Caco-2 (cell line): Measurements from ENCODE around the gene FGF1. TPM values are rescaled to one million over a fixed set of nuclear protein-coding genes. Genes with fewer than 3 reads are reported as not detected.

Source experiments
- BruUV-seq: library from RNA; stranded (reverse); fragments of 400-500 nt; replicated peaks from 2 replicates; lab custom pipeline; 2021; lab: Mats Ljungman, UMichigan
- CTCF ChIA-PET: fragments of 300-600 bp; sonication (Branson Sonifier 250); formaldehyde crosslinking; loops from one replicate; lab custom pipeline; 2022; ENCODE audit warnings: antibody characterized with exemption; lab: Charles Lee
- POLR2A ChIA-PET: fragments of 300-600 bp; sonication (Branson Sonifier 250); formaldehyde crosslinking; loops from one replicate; lab custom pipeline; 2022; ENCODE audit warnings: antibody characterized with exemption; lab: Charles Lee
- DNase-seq, 2 experiments: peaks; one replicate each; pipeline versions ENCODE4 v3.0.0 to v3.0.0-alpha.2; 2020 to 2022
- H3K27me3 ChIP-seq: replicated peaks from 2 replicates; pipeline ENCODE4 v1.6.0; 2011; ENCODE audit warnings: low read length; ENCODE audit not compliant: control insufficient read depth, insufficient read depth
- H3K36me3 ChIP-seq: 2 replicates; pipeline ENCODE4 v1.5.1; 2011; ENCODE audit warnings: low read length; ENCODE audit not compliant: control insufficient read depth, insufficient read depth
- H3K4me1 ChIP-seq: fragments of 250-450 bp; sonication (Bioruptor Pico); 2 replicates; pipeline ENCODE4 v1.5.1; 2020; ENCODE audit warnings: mild to moderate bottlenecking
- H3K4me3 ChIP-seq: 2 replicates; pipeline ENCODE4 v1.5.1; 2011; ENCODE audit warnings: low read depth, mild to moderate bottlenecking, control low read depth, low read length
- H3K9me3 ChIP-seq: fragments of 250-450 bp; sonication (Bioruptor Pico); 2 replicates; pipeline ENCODE4 v1.5.1; 2020; ENCODE audit warnings: mild to moderate bottlenecking, moderate library complexity
- H3K27ac Mint-ChIP-seq: one replicate; pipeline ENCODE4 v1.8.0; 2022; ENCODE audit warnings: mixed read lengths; ENCODE audit not compliant: unreplicated experiment
- H3K27me3 Mint-ChIP-seq: one replicate; pipeline ENCODE4 v1.8.0; 2022; ENCODE audit warnings: mixed read lengths; ENCODE audit not compliant: insufficient read depth, unreplicated experiment
- H3K36me3 Mint-ChIP-seq: one replicate; pipeline ENCODE4 v1.8.0; 2022; ENCODE audit warnings: mild to moderate bottlenecking, mixed read lengths; ENCODE audit not compliant: insufficient read depth, unreplicated experiment
- H3K4me1 Mint-ChIP-seq: one replicate; pipeline ENCODE4 v1.8.0; 2022; ENCODE audit warnings: low read depth, mixed read lengths; ENCODE audit not compliant: unreplicated experiment
- H3K4me3 Mint-ChIP-seq: one replicate; pipeline ENCODE4 v1.8.0; 2022; ENCODE audit warnings: mild to moderate bottlenecking, moderate library complexity, mixed read lengths; ENCODE audit not compliant: unreplicated experiment
- H3K9me3 Mint-ChIP-seq: one replicate; pipeline ENCODE4 v1.8.0; 2022; ENCODE audit warnings: mixed read lengths; ENCODE audit not compliant: unreplicated experiment
- intact Hi-C: fragments of 100-400 bp; cut with micrococcal nuclease; formaldehyde crosslinking; loops from one replicate; pipeline ENCODE4 v1.10.0; 2022; ENCODE audit not compliant: unreplicated experiment
- total RNA-seq: library from RNA; stranded (reverse); gene quantifications from 2 replicates; pipeline ENCODE4 v1.2.3, GENCODE V29; 2022
- TF ChIP-seq, protein P1 (sequence below), 2 experiments: fragments of 200-600 bp in 1 of 2; IDR thresholded peaks; 1 replicate in 1 of 2; 2 replicates in 1 of 2; pipeline versions ENCODE4 v1.5.1 to v1.8.0; 2011 to 2022; ENCODE audit warnings: antibody characterized with exemption in 1 of 2, control low read depth in 1 of 2, inconsistent platforms in 1 of 2, low read depth in 1 of 2, low read length in 1 of 2, mild to moderate bottlenecking in 1 of 2, moderate library complexity in 1 of 2; ENCODE audit not compliant: insufficient read depth in 1 of 2, severe bottlenecking in 1 of 2, unreplicated experiment in 1 of 2

FGF1 gene
- total RNA-seq, 1 experiment from 2014 or later, result not detected

- H3K27ac Mint-ChIP-seq, result no peak overlapping the region
- H3K36me3 Mint-ChIP-seq, result peaks cover 5% of the 10 kb centered on the region
- ChIA-PET POLR2A (no interaction called here), CTCF (interaction anchor here (0.5 kb wide), 1 partner anchor 721 kb away, joined by 3 read pairs; no protein-coding TSS in a partner anchor)
- TF ChIP-seq, protein P1, sequence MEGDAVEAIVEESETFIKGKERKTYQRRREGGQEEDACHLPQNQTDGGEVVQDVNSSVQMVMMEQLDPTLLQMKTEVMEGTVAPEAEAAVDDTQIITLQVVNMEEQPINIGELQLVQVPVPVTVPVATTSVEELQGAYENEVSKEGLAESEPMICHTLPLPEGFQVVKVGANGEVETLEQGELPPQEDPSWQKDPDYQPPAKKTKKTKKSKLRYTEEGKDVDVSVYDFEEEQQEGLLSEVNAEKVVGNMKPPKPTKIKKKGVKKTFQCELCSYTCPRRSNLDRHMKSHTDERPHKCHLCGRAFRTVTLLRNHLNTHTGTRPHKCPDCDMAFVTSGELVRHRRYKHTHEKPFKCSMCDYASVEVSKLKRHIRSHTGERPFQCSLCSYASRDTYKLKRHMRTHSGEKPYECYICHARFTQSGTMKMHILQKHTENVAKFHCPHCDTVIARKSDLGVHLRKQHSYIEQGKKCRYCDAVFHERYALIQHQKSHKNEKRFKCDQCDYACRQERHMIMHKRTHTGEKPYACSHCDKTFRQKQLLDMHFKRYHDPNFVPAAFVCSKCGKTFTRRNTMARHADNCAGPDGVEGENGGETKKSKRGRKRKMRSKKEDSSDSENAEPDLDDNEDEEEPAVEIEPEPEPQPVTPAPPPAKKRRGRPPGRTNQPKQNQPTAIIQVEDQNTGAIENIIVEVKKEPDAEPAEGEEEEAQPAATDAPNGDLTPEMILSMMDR (IDR thresholded peaks at IDR 0.05; ENCODE audit: insufficient read depth in 1 of 2, low read depth in 1 of 2, low read length in 1 of 2, severe bottlenecking in 1 of 2, unreplicated experiment in 1 of 2), result no peak
- Histone ChIP-seq H3K4me1 (peaks cover 12% of the 10 kb centered on the region), H3K27me3 (no peaks in the 10 kb centered on the region), H3K9me3 (no peaks in the 10 kb centered on the region), H3K4me3 (no peak overlapping the region), H3K36me3 (no peaks in the 10 kb centered on the region)
- BruUV-seq, result no TSS peak
- H3K27me3 Mint-ChIP-seq, result no peaks in the 10 kb centered on the region
- H3K4me3 Mint-ChIP-seq, result no peak overlapping the region
- DNase-seq, result no peak
- peaks cover 11% of the 10 kb centered on the region for H3K4me1 Mint-ChIP-seq
- no peaks in the 10 kb centered on the region for H3K9me3 Mint-ChIP-seq
- intact Hi-C loops, result no loop called here
Measured at GRCh38 chr5:142725231-142726187, 39.6 kb upstream of the FGF1 start.

DNA sequence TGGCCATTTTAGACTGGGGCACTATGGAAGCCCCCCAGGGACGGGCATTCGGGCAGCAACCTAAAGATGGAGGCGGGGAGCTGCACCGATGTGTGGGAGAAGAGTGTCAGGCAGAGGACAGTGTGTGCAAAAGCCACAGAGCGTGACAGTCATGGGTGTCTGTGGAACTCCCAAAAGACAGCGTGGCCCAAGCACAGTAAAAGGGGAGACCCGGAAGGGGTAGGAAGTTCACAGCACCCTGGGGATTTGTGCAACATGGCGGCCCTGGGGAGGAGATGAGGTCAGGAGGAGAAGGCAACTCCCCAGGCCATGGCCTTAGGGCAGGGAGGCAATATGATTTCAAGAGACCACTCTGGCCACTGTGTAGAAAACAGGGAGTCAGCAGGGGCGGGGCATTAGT lies 38.9 kb upstream of the FGF1 start:
- Mint-ChIP-seq H3K9me3 (no peaks in the 10 kb centered on the region), H3K36me3 (peaks cover 5% of the 10 kb centered on the region), H3K27ac (peak overlapping the region; percentile 18), H3K27me3 (no peaks in the 10 kb centered on the region), H3K4me1 (peaks cover 18% of the 10 kb centered on the region), H3K4me3 (no peak overlapping the region)
- Histone ChIP-seq H3K4me3 (no peak overlapping the region), H3K36me3 (no peaks in the 10 kb centered on the region), H3K4me1 (peaks cover 19% of the 10 kb centered on the region), H3K9me3 (no peaks in the 10 kb centered on the region), H3K27me3 (no peaks in the 10 kb centered on the region)
- POLR2A ChIA-PET, result no interaction called here
- TF ChIP-seq, protein P1 (IDR thresholded peaks at IDR 0.05; ENCODE audit: insufficient read depth in 1 of 2, low read depth in 1 of 2, low read length in 1 of 2, severe bottlenecking in 1 of 2, unreplicated experiment in 1 of 2), result no peak
- no peak for DNase-seq
- intact Hi-C loops, result no loop called here
- no TSS peak for BruUV-seq
- CTCF ChIA-PET, result interaction anchor here (0.6 kb wide), 1 partner anchor 10 kb away, joined by 3 read pairs; no protein-coding TSS in a partner anchor

DNA sequence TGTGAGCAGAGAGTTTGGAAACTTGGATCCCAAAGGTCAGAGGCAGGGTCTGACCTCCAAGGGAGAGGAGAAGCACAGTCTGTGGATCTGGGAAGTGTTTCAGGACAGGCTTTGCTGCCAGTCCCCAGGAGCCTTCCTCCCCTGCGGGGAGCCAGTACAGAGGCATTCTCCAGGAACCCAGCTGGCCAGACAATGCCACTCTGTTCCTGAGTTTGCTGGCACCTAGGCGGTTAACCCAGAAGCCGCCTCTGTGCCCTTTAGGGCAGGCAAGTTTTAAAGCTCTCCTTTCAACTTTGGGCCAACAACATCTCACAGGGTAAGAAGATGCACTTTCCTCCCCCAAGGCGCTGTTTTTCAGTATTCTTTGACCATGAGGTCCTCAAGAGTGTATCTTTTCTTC lies 37.0 kb upstream of the FGF1 start:
- no peaks in the 10 kb centered on the region for H3K9me3 ChIP-seq
- no peaks in the 10 kb centered on the region for H3K27me3 ChIP-seq
- TF ChIP-seq, protein P1 (IDR thresholded peaks at IDR 0.05; ENCODE audit: insufficient read depth in 1 of 2, low read depth in 1 of 2, low read length in 1 of 2, severe bottlenecking in 1 of 2, unreplicated experiment in 1 of 2), result no peak
- intact Hi-C loops, result no loop called here
- no TSS peak for BruUV-seq
- Mint-ChIP-seq H3K4me1 (peaks cover 33% of the 10 kb centered on the region), H3K27me3 (no peaks in the 10 kb centered on the region), H3K36me3 (peaks cover 5% of the 10 kb centered on the region), H3K27ac (no peak overlapping the region), H3K9me3 (no peaks in the 10 kb centered on the region), H3K4me3 (no peak overlapping the region)
- no peak overlapping the region for H3K4me3 ChIP-seq
- no peaks in the 10 kb centered on the region for H3K36me3 ChIP-seq
- DNase-seq, result no peak
- ChIA-PET CTCF (interaction anchor here (1.1 to 3.1 kb wide), 3 partner anchors 10 to 166 kb away, joined by 3 to 15 read pairs (median 14); no protein-coding TSS in a partner anchor), POLR2A (no interaction called here)
- H3K4me1 ChIP-seq, result peaks cover 23% of the 10 kb centered on the region
